22Rv1 (cell line): ENCODE measurements around the gene ANKRD63.

ENCODE experiments used
- H3K27ac ChIP-seq: fragments of 450-650 bp; 2 replicates; pipeline ENCODE4 v1.5.1; 2017
- CTCF ChIP-seq: fragments of 450-650 bp; IDR thresholded peaks from 2 replicates; pipeline ENCODE4 v1.5.1; 2017; ENCODE audit warnings: mild to moderate bottlenecking
- ZFX ChIP-seq: fragments of 450-650 bp; IDR thresholded peaks from 2 replicates; pipeline ENCODE4 v1.6.1; 2017; ENCODE audit warnings: antibody characterized with exemption, borderline replicate concordance

ANKRD63 gene

GRCh38 chr15:40300367-40300766 is 17.5 kb upstream of the ANKRD63 start:
- no peak for TF ChIP-seq CTCF
- TF ChIP-seq ZFX: no peak
- no peak overlapping the region for H3K27ac ChIP-seq

DNA sequence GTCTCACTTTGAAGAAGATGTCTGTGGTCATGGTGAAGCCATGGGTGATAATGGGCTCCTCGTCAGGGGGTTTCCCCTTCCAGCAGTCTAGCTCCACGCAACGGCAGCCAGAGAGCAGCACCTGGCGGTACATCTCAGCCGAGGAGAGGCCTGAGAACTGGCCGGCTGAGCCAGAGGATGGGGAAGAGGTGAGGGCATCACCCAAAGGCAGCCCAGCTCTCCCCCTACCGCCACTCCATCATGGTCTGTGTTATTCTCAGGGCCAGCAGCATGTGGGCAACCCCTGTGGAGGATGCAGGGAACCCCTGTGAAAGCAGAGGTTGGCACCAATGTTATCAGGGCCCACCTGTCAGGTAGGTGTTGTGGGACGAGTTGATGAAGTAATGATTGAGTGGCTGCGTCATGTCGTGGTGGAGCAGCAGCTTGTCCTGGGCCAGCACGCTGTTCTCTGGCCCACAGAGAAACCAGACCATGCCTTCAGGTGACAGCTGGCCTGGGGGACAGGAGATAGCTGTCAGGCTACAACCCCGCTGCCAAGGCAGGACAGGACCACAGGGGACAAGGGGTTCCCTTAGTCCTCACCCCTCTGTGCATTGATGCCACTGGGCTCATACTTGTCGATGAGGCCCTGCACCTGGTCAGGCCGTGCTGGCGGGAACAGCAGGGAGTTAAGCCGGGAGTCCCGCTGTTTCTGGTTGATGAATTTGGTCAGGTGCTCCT is 15.5 kb upstream of the ANKRD63 start:
- TF ChIP-seq CTCF (no peak), ZFX (no peak)
- no peak overlapping the region for H3K27ac ChIP-seq

- no peak overlapping the region for H3K27ac ChIP-seq
- TF ChIP-seq ZFX (no peak), CTCF (no peak)
These were observed 14.5 kb upstream of the ANKRD63 start for GRCh38 chr15:40297356-40297755.

DNA sequence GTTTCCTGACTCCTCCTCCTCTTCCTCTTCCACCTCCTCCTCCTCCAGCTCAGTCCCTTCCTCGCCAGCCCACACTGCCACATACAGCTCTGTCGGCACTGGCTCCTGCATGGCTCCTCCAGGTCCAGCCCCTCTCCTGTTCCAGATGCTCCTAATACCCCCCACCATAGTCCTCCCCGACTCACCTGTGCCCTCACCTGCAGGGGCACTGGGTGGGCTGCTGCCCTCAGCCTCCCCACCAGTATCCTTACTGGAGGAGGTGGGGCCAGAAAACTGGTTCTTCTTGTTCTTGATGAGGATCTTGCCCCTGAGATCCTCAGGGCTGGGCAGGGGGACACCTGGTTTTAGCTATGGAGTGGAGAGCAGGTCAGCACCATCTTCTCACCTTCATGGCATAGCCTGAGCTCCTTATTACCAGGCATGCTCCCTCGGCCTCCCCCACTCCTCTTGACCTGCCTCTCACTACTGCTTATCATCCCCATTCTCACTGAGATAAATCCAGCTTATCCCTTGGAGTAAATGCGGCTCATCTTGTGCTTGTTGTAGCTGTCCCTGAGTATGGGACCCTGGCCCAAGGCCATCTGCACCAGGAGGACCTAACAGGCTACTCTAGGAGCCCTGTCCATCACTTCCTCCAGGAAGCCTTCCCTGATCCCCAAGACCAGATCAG is 13.8 kb upstream of the ANKRD63 start:
- no peak overlapping the region for H3K27ac ChIP-seq
- no peak for TF ChIP-seq CTCF
- TF ChIP-seq ZFX: no peak

DNA sequence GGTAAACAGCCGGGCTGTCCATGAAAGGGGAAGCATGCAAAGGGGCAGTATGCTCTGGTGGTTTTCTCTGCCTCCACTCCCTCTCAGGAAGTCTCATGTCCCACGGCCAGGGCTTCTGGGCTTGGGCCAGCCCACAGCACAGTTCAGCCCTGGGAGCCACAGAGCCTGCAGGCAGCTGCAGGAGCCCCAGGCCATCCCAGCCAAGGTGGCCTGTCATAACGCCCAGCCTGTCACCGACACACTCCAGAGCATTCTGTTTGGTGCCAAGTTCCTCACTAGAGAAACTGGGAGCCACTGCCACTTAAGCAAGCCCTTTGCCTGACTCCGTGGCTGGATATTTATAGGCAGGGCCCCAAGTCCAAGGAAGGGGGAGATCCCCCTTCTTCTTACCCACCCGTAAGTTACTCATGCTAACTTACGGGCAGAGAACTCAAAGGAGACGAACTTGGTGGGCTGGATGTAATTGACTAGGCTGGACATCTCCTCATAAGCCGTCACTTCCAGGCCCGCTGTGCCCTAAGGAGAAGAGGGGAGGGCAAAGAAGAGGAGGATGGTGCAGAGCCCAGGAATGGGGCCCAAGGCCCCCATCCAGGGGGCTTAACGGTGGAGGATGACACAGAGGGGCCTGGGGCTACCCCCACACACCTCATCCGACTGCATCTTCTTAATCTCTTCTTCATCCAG is 13.2 kb upstream of the ANKRD63 start:
- TF ChIP-seq CTCF: no peak
- no peak for TF ChIP-seq ZFX

GRCh38 chr15:40295297-40295696 is 12.4 kb upstream of the ANKRD63 start:
- no peak for TF ChIP-seq ZFX
- TF ChIP-seq CTCF: no peak
- H3K27ac ChIP-seq: no peak overlapping the region

More for the DNA sequence above, 13.2 kb upstream of the ANKRD63 start:
- no peak overlapping the region for H3K27ac ChIP-seq
